GM12873 (cell line): Measurements from ENCODE around the gene MERTK.

ENCODE experiments used
- TF ChIP-seq, protein P1 (sequence below): IDR thresholded peaks from 2 replicates; pipeline ENCODE4 v1.5.1; 2012; ENCODE audit warnings: low read depth, mild to moderate bottlenecking, moderate library complexity, low read length, control low read depth; ENCODE audit not compliant: insufficient read depth; ENCODE audit errors: missing control alignments

The MERTK gene

DNA sequence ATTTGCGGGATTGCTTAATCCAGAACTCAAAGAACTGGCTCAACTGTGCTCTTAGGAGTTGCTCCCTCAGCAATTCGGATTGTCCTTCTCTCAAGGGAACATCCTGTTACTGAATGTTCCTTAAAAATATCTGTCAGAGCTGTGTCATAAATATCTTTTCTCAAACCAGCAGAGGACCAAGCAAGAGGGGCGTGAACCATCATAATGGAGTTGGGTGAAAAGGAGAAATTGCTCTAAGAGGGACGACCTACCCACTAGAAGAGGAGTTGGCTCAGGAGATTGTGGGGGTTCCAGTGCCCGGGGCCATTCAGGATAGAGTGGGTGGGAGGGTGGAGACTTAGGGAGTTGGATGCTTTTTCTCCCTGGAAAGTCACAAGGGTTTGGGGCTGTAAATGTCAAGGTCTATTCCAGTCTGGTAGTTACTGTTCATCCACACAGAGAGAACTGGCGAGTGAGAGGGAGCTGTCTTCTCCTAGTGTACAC is 59.5 kb downstream of the MERTK start:
- TF ChIP-seq, protein P1, sequence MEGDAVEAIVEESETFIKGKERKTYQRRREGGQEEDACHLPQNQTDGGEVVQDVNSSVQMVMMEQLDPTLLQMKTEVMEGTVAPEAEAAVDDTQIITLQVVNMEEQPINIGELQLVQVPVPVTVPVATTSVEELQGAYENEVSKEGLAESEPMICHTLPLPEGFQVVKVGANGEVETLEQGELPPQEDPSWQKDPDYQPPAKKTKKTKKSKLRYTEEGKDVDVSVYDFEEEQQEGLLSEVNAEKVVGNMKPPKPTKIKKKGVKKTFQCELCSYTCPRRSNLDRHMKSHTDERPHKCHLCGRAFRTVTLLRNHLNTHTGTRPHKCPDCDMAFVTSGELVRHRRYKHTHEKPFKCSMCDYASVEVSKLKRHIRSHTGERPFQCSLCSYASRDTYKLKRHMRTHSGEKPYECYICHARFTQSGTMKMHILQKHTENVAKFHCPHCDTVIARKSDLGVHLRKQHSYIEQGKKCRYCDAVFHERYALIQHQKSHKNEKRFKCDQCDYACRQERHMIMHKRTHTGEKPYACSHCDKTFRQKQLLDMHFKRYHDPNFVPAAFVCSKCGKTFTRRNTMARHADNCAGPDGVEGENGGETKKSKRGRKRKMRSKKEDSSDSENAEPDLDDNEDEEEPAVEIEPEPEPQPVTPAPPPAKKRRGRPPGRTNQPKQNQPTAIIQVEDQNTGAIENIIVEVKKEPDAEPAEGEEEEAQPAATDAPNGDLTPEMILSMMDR, result no peak

DNA sequence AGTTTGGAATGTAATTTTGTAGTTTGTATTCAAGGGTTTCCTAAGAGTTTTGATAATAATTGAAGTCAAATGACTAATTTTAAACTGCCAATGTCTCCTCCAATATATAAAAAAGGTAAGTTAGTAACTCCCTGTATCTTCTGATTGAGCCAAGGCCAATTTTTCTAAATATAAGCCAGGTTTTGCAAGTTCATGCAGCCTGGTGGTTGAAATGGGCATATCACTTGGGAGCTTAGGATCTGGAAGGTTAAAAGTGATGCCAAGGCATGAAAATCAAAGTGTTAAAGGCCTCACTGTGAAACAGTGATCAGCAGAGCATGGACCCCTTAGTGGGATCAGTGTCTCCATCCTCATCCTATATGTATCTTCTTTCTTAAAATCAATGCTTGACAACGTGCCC is 60.5 kb downstream of the MERTK start:
- TF ChIP-seq, protein P1, result peak; percentile 18

DNA sequence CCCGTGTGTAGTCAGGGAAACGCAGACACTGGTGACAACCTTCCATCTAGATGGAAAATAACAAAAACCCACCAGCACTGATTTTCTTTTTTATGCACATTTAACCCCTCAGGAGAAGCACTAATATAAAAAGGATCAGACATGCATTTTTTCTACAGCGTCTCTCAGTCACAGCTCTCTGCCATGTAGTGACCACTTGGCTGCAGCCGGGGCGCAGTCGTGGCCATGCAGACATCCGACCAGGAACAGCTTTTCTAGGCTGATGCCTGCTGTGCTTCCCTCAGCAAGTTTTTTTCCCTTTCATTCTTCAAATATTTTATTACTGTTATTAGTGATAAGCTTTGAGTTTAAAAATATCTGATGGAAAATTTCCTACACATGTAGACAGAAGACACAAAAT is 63.3 kb downstream of the MERTK start:
- TF ChIP-seq, protein P1, result no peak

DNA sequence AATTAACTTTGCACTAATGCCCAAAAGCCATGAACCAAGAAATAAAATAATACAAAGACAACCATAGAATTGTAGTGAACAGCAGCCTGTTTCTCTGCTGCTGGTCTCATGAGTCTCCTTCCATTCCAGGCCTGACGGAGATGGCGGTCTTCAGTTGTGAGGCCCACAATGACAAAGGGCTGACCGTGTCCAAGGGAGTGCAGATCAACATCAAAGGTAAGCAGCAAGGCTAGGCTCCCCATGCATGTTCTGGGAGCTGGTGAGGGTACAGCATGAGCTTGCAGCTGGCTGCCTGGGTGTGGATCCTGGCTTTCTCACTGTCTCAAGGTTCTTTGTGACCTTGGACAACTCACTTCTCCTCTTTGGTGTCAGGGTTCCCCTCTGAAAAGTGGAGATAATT is 66.7 kb downstream of the MERTK start:
- TF ChIP-seq, protein P1, result no peak

DNA sequence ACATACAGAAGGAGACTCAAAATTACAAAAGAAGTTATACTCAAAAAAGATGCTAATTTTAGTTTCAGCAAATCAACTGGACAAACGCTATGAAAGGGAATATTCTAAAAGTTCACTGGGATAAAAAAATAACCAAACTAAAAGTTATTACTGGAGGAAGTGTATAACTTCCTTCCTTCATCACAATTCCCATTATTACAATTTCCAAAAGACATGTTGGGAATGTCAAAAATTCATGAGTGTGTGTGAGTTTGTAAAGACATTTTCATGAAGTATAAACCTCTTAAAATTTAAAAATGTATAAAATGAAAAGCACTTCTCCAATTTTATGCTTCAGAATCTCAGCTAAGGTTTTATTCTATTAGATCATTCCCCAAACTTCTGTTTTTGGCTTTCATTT is 67.8 kb downstream of the MERTK start:
- TF ChIP-seq, protein P1, result no peak

DNA sequence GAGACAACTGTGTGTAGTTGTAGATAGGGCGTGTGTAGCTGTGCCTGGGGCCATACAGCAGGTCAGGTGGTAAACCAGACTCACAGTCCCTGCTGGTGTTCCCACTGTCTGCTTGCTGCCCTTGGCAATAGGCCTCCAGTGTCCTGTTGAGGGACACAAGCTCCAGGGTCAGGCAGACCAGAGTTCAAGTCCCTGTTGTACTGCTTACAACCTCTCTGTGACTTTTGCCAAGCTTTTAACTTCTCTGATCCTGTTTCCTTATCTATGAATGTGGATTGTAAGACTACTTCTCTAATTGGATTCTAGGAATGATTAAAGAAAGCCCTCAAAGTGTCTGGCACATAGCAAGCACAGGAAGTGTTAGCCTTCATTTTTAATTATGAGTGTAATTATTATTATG is 68.6 kb downstream of the MERTK start:
- TF ChIP-seq, protein P1, result no peak

DNA sequence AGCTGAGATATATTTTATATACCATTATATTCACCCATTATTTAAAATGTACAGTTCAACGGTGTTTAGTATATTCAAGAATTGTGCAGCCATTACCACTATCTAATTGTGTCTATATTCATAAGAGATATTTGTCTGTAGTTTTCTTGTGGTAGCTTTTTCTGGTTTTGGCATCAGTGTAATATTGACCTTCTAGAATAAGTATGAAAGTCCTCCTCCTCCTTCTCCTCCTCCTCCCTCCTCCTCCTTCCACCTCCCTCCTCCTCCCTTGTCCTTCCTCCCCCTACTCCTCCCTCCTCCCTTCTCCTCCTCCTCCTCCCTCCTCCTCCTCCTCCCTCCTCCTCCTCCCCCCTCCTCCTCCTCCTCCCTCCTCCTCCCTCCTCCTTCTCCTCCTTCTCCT is 72.0 kb downstream of the MERTK start:
- TF ChIP-seq, protein P1, result no peak

DNA sequence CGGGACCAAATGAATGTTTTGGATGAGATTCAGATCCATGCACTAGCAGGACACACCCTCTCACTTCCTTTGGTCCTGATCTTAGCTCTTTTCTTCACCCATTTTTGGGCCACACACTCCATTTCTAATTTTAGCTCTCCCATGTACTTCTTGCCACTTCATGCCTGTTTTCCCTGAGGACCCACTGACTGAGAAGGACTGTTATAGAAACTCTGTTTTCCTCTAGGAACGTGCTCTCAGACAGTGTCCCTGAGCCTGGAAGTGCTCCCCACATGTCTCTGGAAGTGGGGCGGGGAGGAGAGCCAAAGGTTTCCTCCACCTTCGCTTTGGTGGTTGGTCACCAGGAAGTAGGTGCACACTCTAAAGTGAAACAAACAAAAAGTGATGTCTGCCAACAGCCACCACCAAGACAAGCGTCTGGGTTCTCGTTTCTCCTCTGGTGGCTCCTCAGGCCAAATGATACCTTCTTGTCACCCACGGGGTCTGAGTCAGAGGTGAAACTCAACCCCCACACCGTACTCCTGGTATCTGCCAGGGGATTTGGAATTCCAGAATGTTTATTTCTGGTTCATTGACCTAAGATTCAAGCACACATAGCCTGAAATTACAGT is 74.7 kb downstream of the MERTK start:
- TF ChIP-seq, protein P1, result no peak
